Measurements from ENCODE around the gene AMDHD2. TPM values are rescaled to one million over a fixed set of nuclear protein-coding genes. Genes with fewer than 3 reads are reported as not detected.

AMDHD2 gene
- polyA plus RNA-seq, 4 donors, result 19.7 to 33.1 (median 27.1) TPM

DNA sequence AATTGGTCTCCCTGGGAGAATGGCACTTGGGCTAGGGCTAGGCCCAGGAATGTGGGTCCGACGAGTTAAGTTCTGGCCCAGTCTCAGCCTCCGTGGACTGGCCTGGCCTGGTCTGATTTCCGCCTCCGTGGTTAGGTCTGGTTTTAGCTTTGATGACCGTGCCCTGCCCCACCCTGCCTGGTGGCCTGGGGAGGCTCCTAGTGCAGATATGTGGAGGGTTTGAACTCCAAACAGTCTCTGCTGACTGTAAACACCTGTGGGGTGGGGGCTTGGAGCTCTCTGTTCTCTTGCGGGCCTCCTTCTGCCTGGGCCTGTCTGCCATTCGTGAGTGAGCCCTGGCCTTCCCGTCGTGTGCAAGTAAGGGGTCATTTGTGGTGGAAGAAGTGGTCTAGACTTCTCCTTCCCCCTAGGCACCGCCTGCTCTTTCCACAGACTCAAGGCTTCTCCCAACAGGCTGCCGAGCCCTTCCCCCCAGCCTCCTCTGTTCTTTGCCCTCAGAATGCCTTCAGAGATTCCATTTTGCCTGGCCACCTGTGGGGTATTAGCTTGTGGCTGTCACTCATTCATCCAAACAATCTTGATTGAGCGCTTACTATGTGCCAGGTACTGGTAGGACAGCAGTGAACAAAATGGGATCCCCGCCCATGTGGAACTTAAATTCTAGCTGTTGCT is 4.9 kb upstream of the AMDHD2 start:
- DNase-seq (ENCODE audit: low read depth in 4 of 4, low spot score in 3 of 4), result no peak

- DNase-seq (ENCODE audit: low read depth in 4 of 4, low spot score in 3 of 4), result no peak
These were observed 3.6 kb upstream of the AMDHD2 start for GRCh38 chr16:2516391-2517240.

DNA sequence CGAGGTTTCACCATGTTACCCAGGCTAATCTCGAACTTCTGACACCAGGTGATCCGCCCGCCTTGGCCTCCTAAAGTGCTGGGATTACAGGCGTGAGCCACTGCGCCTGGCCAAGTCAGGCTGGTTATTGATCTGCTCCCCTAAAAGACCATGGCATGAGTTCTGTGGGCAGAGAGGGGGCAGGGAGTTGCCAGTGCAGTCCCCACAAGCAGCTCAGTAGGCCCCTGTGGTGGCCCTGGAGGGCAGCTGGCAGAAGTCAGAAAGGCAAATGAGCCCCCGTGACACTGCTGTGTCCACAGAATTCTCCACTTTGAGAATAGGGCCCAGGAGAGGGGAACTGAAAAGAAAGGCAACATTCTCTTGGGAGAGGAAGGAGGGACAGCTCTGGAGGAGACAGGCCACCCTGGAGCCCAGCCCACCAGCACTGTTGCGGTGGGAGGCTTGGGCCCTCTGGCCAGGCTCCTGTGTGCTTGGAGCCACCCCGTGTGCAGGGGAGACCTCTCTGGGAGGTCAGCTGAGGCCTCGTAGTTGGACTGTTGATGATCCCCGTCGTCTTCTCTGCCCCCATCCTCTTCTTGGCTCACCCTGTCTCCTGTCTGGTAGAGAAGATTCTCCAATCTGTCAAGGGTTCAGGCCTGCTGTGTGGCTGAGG is 2.1 kb upstream of the AMDHD2 start:
- no peak for DNase-seq (ENCODE audit: low read depth in 4 of 4, low spot score in 3 of 4)

DNA sequence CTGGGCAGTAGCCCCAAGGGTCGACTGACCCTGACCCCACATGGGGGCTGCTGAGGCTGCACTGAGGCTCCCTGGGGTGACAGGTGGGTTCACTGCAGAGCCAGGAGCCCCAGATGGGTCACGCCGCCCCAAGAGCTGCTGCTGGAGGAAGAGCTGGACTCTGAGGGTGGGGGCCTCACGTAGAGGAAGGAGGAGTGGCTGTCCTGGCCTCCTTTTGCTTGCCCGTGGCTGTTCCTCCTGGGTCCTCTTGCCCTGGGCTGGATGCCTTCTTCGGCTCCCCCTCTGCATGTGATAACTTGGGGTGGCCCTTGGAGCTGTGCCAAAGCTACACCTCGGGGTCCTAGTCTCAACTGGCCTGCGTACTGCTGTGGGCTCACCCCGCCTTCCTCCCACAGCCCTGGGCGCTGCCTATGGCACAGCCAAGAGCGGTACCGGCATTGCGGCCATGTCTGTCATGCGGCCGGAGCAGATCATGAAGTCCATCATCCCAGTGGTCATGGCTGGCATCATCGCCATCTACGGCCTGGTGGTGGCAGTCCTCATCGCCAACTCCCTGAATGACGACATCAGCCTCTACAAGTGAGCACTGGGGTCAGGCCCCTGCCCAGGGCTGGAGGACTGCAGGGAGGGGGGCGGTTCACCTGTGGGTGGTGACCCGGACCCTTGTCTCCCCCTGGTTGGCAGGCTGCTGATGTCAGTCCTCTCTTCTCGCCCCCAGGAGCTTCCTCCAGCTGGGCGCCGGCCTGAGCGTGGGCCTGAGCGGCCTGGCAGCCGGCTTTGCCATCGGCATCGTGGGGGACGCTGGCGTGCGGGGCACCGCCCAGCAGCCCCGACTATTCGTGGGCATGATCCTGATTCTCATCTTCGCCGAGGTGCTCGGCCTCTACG is 1.1 kb upstream of the AMDHD2 start:
- no peak for DNase-seq (ENCODE audit: low read depth in 4 of 4, low spot score in 3 of 4)

GRCh38 chr16:2519711-2520080 is 475 bp upstream of the AMDHD2 start:
- DNase-seq (ENCODE audit: low read depth in 4 of 4, low spot score in 3 of 4), result no peak

DNA sequence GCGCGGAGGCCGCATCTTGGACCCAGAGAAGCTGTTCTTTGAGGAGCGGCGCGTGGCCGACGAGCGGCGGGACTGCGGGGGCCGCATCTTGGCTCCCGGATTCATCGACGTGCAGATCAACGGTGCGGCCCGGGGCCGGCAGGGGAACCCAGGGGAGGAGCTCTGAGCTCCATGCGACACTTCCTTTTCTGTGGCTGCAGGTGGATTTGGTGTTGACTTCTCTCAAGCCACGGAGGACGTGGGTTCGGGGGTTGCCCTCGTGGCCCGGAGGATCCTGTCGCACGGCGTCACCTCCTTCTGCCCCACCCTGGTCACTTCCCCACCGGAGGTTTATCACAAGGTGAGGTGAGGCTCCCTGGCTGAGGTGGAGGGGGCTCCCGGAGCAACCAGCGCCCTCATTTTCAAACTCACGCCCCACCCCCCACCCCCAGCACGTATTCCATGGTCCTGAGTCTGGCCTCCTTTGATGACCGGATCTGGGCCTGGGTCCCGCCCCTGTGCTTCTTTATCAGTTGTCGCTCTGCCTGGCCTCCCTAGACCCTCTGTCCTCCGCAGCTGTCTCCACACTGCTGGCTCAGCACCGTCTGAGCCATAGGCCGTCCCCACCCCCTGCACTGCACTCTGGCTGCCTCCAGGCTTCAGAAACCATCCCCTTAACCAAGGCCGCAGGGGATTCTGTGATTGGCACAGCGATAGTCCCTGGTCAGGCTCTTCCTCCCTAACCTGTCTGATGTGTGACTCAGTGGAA is 787 bp downstream of the AMDHD2 start:
- no peak for DNase-seq (ENCODE audit: low read depth in 4 of 4, low spot score in 3 of 4)

DNA sequence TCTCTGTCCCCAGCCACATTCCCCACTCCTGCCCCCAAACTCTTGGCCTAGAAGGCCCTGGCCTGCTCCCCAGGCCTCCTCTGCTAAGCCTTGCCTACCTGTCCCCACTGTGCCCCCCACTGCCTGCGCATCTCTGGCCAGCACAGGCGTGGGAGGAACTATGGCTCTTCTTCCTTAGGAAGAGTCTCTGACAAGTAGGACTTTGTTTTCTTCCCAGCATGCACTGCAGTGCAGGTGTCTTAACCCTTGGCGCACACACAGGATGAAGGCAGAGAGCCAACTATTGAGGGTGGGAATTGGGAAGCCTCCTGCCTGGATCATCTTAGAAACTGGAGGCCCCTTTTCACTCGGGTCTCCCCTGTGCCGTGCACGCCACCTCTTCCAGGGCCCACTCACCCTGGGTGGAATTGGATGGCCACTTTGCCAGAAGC is 3.6 kb downstream of the AMDHD2 start:
- no peak for DNase-seq (ENCODE audit: low read depth in 4 of 4, low spot score in 3 of 4)

DNA sequence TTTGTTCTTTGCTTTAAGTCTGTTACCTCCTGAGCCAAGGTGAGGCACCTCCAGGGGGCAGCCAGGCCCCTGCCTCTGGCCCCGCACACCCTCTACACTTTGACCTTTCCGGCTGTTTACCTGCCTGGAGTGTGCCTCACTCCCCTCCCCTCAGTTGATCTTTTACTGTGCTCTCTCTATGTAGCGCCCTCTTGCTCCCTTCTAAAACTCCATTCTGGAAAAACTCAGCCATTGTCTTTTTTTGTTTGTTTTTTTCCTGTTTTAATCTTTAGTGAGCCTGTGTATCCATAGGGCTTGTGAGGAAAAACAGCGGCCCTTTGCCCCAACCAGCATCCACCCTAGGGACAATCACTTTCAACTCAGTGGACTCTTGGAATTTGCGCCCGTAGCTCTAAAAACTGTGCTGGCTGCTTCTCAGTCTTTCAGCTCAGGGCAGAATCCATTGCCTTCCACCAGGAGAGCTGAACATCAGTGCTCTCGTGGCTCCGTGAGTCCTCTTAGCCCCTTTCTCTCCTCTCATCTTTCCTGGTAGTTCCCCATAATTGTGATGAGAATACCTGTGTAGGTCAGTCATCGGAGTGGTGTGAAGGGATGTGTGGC is 4.3 kb downstream of the AMDHD2 start:
- no peak for DNase-seq (ENCODE audit: low read depth in 4 of 4, low spot score in 3 of 4)

GRCh38 chr16:2526135-2526534 is 6.0 kb downstream of the AMDHD2 start:
- no peak for DNase-seq (ENCODE audit: low read depth in 4 of 4, low spot score in 3 of 4)

- no peak for DNase-seq (ENCODE audit: low read depth in 4 of 4, low spot score in 3 of 4)
These were observed 7.1 kb downstream of the AMDHD2 start for GRCh38 chr16:2527071-2527783.

DNA sequence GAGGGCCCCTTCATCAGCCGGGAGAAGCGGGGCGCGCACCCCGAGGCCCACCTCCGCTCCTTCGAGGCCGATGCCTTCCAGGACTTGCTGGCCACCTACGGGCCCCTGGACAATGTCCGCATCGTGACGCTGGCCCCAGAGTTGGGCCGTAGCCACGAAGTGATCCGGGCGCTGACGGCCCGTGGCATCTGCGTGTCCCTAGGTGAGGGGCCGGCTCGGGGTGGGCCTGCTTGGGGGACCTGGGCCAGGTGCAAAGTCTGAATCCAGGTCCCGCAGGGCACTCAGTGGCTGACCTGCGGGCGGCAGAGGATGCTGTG is 7.6 kb downstream of the AMDHD2 start:
- DNase-seq (ENCODE audit: low read depth in 4 of 4, low spot score in 3 of 4), result no peak

- DNase-seq (ENCODE audit: low read depth in 4 of 4, low spot score in 3 of 4), result no peak
These were observed 8.2 kb downstream of the AMDHD2 start for GRCh38 chr16:2528161-2529060.

DNA sequence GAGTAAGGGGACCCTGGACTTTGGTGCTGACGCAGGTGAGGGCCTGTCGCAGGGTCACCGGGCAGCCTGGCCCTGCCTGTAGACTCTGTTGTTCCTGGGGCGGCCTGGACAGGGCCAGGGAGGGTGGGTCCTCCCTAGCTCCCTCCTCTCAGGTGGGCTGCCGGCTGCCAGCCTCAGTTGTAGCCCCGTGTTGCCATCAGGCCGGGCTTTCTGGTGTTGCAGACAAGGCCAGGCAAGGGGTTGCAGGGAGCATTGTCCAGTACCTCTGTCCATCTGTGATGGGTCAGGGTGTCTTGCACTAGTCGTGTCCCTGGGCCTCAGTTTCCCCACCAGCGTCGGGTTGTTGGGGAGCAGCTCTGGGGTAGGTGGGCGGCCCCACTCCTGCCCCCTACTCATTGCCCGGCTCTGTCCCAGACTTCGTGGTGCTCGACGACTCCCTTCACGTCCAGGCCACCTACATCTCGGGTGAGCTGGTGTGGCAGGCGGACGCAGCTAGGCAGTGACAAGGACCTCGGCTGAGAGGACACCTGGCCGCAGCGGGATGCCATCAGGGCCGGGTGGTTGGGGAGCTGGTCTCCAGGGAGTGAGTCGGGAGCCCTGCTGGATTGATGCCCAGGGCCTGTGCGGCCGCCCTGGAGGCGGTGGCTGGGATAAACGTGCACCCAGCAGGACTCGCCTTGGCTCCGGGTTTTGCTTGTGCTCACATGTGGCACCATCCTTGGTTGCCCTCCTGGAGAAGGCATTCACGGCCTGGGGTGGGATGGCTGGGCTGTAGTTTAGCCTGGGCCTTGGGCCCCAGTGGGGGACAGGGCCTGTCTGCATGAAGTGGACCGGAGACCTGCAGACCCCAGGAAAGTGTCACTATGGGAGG is 9.1 kb downstream of the AMDHD2 start:
- DNase-seq (ENCODE audit: low read depth in 4 of 4, low spot score in 3 of 4), result no peak

DNA sequence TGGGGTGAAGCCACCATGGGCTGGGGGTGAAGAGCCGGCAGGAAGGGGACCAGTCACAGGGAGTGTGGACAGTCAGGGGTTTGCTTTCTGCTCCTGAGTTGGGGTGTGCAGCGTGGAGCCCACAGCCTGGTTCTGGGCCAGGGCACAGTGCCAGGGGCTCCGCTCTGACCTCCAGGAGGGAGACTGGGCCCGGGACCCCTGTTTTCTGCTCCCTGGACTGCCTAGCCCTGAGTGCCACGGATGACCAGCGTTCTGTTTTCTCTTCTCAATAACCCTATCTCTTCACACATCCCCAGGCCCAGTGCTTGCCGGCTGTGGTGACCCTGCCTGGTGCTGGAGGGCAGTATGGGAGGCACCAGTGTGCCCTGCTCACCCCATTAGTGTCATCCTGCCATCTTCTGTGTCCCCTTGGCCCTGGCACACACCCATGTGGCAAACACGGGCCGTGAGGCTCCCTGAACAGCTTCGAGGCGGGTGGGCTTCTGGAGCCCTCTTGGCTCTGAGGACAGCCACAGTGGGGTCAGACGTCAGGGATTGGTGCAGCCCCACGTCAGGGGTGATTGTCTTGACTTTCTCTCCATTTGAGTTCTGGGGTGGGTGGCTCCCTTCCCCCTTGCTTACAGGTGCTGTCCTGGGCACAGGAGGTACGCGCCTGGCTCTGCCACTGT is 9.9 kb downstream of the AMDHD2 start:
- no peak for DNase-seq (ENCODE audit: low read depth in 4 of 4, low spot score in 3 of 4)

- DNase-seq (ENCODE audit: low read depth in 4 of 4, low spot score in 3 of 4), result no peak
These were observed 10.6 kb downstream of the AMDHD2 start for GRCh38 chr16:2530629-2531318.

DNA sequence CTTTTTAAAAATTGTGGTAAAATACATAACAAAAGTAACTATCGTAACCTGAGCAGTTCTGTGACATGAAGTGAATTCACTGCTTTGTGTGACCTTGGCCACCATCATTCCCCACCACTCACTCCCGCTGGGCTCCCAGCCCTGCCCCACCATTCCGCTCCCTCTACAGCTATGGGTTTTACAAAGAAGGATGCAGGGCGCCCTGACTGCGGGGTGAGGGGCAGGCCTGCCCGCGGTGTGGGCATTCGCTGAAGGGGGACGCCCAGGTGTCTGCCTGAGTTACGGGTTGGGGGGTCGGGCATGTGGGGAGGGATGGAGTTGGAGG is 11.2 kb downstream of the AMDHD2 start, which contains the start of gene CEMP1:
Gene CEMP1 (minus strand): TSS at position 38 of the 325 bp plus-strand sequence. CDS start 335 bp downstream, outside the sequence.
- DNase-seq (ENCODE audit: low read depth in 4 of 4, low spot score in 3 of 4), result no peak

Data from right renal pelvis (tissue), 4 donors.